T47D (cell line): ENCODE data around the gene TNIK.

ENCODE experiments used
- DNase-seq, 2 experiments: peaks; one replicate each; pipeline versions ENCODE4 v3.0.0 to v3.0.0-alpha.2; 2011 to 2012; ENCODE audit warnings: low read depth in 1 of 2, low spot score in 1 of 2
- JUND ChIP-seq: IDR thresholded peaks from 2 replicates; pipeline ENCODE4 v1.6.1; 2012; ENCODE audit warnings: low read depth
- in situ Hi-C: cut with HindIII; loops from 2 replicates; pipeline ENCODE4 v1.10.0; 2016; ENCODE audit warnings: low sequenced_read_pairs, low pct_unique_long_range_greater_than_20kb

TNIK gene

DNA sequence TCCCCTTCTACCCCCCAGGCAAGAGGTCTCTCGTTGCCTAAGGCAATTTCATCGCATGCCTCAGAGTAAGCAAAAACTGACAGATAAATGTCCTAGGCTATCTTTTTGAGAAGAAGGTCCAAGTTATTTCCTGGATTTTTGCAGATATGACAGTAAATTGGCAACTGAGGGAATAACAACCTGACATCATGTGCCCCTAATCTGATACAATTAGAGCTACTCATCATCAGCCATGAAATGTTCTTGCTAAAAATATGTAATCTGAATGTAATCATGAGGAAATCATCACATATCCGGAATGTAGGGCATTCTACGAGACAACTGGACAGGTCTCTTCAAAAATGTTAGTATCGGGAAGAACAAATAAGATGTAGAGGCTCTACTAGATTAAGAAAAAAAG is 44.1 kb downstream of the TNIK start:
- no peak for DNase-seq
- TF ChIP-seq JUND, result no peak
- in situ Hi-C loops, result no loop called here

- in situ Hi-C loops, result no loop called here
- TF ChIP-seq JUND, result no peak
Measured at GRCh38 chr3:171415070-171415469, 45.1 kb downstream of the TNIK start.

DNA sequence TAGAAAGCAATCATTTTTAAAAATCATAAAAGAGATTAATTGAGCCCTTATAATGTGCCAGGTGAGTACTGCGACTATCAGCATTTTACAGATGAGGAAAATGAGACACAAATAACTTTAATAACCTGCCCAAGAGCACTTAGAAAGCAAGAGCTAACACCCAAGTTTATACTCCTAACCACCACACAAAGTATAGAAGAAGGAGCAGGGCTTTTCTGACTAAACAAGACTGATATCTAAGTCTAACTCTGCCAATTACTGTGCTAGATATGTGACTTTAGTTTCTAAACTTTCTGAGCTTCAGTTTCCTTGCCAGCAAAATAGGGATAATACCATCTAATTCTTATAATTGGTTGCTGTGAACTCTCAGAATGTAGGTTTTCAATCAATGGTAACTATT is 47.7 kb downstream of the TNIK start:
- TF ChIP-seq JUND, result no peak
- in situ Hi-C loops, result no loop called here
- DNase-seq, result no peak

More at GRCh38 chr3:171415070-171415469, 45.1 kb downstream of the TNIK start:
- DNase-seq, result no peak

DNA sequence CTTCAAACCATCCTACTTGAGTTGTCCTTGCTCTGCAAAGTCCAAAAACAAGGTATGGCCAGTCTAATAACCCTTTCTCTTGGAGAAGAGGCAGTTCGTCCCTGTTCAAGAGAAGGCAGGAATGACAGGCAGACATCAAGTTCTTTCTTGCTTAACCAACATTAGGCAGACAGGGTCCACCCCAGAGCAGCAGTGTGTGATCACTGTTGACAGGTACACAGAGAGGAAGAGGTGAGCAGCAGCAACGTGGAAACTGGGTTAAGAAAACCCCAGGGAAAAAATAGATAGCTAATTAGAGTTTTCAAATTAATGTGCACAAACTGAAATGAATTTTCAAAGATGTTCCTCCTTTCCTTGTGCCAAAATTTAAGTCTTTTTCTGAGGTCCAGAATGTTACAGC is 48.2 kb downstream of the TNIK start:
- in situ Hi-C loops, result no loop called here
- no peak for DNase-seq
- TF ChIP-seq JUND, result no peak

DNA sequence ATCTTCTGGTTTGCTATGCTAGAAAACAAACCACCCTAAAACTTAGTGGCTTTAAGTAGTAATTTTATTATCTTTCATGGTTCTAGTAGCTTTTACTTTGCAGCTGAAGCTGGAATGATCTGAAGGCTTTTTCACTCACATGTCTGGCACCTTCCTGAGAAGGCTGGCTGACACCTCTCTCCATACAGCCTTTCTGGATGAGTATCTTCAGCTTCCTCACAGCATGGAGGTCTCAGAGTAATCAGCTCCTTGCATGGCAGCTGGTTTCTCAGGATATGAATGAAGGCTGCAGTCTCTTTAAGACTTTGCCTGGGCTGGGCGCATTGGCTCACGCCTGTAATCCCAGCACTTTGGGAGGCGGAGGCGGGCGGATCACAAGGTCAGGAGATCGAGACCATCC is 50.0 kb downstream of the TNIK start:
- in situ Hi-C loops, result no loop called here
- no peak for TF ChIP-seq JUND
- no peak for DNase-seq

- in situ Hi-C loops, result no loop called here
- no peak for TF ChIP-seq JUND
- DNase-seq, result no peak
Measured at GRCh38 chr3:171407759-171408158, 52.4 kb downstream of the TNIK start.

- peak; percentile 50 to 89 for DNase-seq
- in situ Hi-C loops, result no loop called here
- TF ChIP-seq JUND, result peak; percentile 80
Measured at GRCh38 chr3:171404376-171404967, 55.7 kb downstream of the TNIK start.

DNA sequence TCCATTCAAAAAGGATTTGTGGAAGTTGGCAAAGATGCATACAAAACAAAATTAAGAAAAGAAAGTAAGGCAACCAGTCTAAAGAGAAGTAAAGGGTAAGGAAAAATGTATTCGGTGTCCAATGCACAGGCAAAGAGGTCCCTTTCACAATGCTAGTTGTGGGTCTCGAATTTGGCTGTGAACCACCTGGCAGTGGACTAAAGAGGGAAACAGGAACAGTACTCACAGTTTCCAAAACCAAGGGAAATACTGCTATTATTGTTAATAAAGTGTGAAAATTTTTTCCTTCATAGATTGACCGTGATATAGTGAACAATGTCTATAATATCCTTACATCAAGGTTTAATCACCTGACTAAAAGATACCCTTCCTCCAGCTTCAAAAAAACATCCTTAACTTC is 57.9 kb downstream of the TNIK start:
- in situ Hi-C loops, result no loop called here
- no peak for DNase-seq
- TF ChIP-seq JUND, result no peak

DNA sequence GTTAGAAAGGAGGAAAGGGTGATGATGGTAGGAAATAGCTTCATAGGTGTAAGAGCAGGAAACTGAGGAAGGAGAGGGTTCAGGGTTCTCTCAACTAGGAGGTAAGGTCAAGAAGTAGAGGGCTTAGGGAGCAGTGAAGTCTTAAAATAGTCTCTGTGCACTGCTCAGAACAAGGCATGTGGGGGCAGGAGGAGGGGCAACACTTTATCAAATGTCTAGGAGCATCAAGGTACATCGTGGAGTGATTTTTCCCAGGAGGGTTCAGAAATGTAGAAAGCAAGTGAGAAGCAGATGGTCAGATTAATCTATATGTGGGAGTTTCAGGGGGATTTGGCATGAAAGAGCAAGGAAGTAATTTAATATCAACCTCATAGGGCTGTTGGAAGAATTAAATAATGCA is 58.8 kb downstream of the TNIK start:
- DNase-seq, result no peak
- TF ChIP-seq JUND, result no peak

GRCh38 chr3:171399842-171400241 is 60.4 kb downstream of the TNIK start:
- no peak for DNase-seq
- no peak for TF ChIP-seq JUND
- in situ Hi-C loops, result no loop called here

More for the DNA sequence above, 58.8 kb downstream of the TNIK start:
- in situ Hi-C loops, result no loop called here

GRCh38 chr3:171398343-171398742 is 61.9 kb downstream of the TNIK start:
- no peak for DNase-seq
- in situ Hi-C loops, result no loop called here
- no peak for TF ChIP-seq JUND

- DNase-seq, result no peak
- in situ Hi-C loops, result no loop called here
- no peak for TF ChIP-seq JUND
Measured at GRCh38 chr3:171397089-171397488, 63.1 kb downstream of the TNIK start.

DNA sequence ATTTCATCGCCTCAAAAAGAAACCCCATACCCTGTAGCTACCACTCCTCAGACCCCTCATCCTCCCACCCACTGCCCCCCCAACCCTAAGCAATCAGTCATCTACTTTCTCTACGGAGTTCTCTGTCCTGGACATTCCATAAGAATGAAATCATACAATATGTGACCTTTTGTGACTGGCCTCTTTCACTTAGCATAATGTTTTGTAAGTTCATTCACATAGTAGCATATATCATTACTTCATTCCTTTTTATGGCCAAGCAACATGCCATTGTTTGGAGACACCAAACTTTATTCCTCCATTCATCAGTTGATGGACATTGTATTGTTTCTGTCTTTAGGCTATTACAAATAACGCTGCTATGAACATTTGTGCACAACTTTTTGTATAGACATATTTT is 64.2 kb downstream of the TNIK start:
- no peak for DNase-seq
- no peak for TF ChIP-seq JUND
- in situ Hi-C loops, result no loop called here

DNA sequence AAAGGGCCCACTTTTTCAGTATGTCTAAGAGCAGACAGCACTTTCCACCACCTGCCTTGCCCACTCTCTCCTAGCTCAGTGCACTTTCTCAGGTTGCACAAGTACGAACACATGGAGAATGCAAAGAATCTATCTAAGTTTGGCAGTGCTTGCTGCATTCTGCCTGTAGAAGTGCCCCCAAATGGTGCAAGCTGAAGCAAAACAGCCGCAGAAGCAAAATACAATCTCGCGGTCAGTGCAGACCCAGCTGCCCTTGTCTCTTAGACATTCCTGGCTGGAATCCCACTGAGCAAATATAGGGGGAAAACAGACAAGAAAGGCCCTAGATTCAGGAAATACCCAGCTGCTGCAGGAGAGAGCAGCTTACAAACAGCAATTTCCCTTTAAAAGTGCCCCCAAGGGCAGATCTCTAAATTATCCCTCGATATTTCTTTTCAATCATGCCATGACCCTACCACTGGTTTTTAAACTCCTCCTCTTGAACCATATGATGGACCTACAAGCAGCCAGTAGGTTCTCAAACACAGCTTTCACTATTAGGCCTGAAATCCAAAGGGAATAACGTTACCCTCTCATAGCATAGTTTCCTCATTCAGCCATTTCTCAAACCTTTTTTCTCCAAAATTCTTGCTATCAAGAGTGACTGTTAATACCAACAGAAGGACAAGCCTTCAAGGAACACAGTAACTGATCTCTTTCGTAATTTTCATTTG is 67.0 kb downstream of the TNIK start:
- DNase-seq, result no peak
- no peak for TF ChIP-seq JUND
- in situ Hi-C loops, result no loop called here
